Mesendoderm (in vitro differentiated cells): ENCODE results near the gene RNF103.

Experiments
- DNase-seq: peaks from one replicate; pipeline ENCODE4 v3.0.0; 2013
- H2AK5ac ChIP-seq: 2 replicates; pipeline ENCODE4 v1.6.1; 2013; ENCODE audit warnings: low read length, inconsistent platforms
- H2BK120ac ChIP-seq: 2 replicates; pipeline ENCODE4 v1.6.1; 2013; ENCODE audit warnings: low read depth, mild to moderate bottlenecking, low read length, moderate library complexity, mixed read lengths
- H2BK15ac ChIP-seq: replicated peaks from 2 replicates; pipeline ENCODE4 v1.6.1; 2013; ENCODE audit warnings: low read depth, mild to moderate bottlenecking, moderate library complexity
- H2BK5ac ChIP-seq: 2 replicates; pipeline ENCODE4 v1.6.1; 2013; ENCODE audit warnings: low read length, inconsistent platforms
- H3K18ac ChIP-seq: 2 replicates; pipeline ENCODE4 v1.6.1; 2013; ENCODE audit warnings: mild to moderate bottlenecking, low read length, mixed read lengths
- H3K23ac ChIP-seq: one replicate; pipeline ENCODE4 v1.6.1; 2013; ENCODE audit warnings: low read length
- H3K27ac ChIP-seq: 2 replicates; pipeline ENCODE4 v1.5.1; 2013; ENCODE audit warnings: low read depth, mild to moderate bottlenecking, inconsistent platforms, low read length, moderate library complexity
- H3K27me3 ChIP-seq: 2 replicates; pipeline ENCODE4 v1.6.1; 2013; ENCODE audit warnings: low read length, control low read depth, mild to moderate bottlenecking, inconsistent platforms; ENCODE audit not compliant: insufficient read depth, poor library complexity
- H3K36me3 ChIP-seq: 2 replicates; pipeline ENCODE4 v1.6.1; 2013; ENCODE audit warnings: low read length, inconsistent platforms; ENCODE audit not compliant: control insufficient read depth, insufficient read depth
- H3K4ac ChIP-seq: one replicate; pipeline ENCODE4 v1.6.1; 2013; ENCODE audit warnings: low read depth, mild to moderate bottlenecking, low read length, moderate library complexity
- H3K4me1 ChIP-seq: 2 replicates; pipeline ENCODE4 v1.6.1; 2013; ENCODE audit warnings: low read depth, low read length, inconsistent platforms; ENCODE audit not compliant: control insufficient read depth
- H3K4me2 ChIP-seq: 2 replicates; pipeline ENCODE4 v1.6.1; 2013; ENCODE audit warnings: low read length
- H3K4me3 ChIP-seq: 2 replicates; pipeline ENCODE4 v1.5.1; 2013; ENCODE audit warnings: mild to moderate bottlenecking, low read length
- H3K56ac ChIP-seq: one replicate; pipeline ENCODE4 v1.6.1; 2013; ENCODE audit warnings: low read length
- H3K79me1 ChIP-seq: 2 replicates; pipeline ENCODE4 v1.6.1; 2013; ENCODE audit warnings: low read length, inconsistent platforms
- H3K79me2 ChIP-seq: 2 replicates; pipeline ENCODE4 v1.6.1; 2013; ENCODE audit warnings: mild to moderate bottlenecking, low read length; ENCODE audit not compliant: control insufficient read depth, insufficient read depth
- H3K9ac ChIP-seq: 2 replicates; pipeline ENCODE4 v1.6.1; 2013; ENCODE audit warnings: low read length, inconsistent platforms
- H4K5ac ChIP-seq: one replicate; pipeline ENCODE4 v1.6.1; 2013; ENCODE audit warnings: low read length
- H4K8ac ChIP-seq: one replicate; pipeline ENCODE4 v1.6.1; 2013; ENCODE audit warnings: low read depth, mild to moderate bottlenecking, control low read depth, low read length, moderate library complexity
- WGBS: extraction: QIAGEN DNeasy Blood & Tissue Kit; methylation state at CpG from one replicate; pipeline ENCODE4 v1.1.7; 2013; ENCODE audit warnings: low lambda C conversion rate, missing lambda C conversion rate; ENCODE audit not compliant: insufficient coverage; ENCODE audit errors: extremely low coverage; 5-methylcytosine and 5-hydroxymethylcytosine counted together

RNF103 gene

DNA sequence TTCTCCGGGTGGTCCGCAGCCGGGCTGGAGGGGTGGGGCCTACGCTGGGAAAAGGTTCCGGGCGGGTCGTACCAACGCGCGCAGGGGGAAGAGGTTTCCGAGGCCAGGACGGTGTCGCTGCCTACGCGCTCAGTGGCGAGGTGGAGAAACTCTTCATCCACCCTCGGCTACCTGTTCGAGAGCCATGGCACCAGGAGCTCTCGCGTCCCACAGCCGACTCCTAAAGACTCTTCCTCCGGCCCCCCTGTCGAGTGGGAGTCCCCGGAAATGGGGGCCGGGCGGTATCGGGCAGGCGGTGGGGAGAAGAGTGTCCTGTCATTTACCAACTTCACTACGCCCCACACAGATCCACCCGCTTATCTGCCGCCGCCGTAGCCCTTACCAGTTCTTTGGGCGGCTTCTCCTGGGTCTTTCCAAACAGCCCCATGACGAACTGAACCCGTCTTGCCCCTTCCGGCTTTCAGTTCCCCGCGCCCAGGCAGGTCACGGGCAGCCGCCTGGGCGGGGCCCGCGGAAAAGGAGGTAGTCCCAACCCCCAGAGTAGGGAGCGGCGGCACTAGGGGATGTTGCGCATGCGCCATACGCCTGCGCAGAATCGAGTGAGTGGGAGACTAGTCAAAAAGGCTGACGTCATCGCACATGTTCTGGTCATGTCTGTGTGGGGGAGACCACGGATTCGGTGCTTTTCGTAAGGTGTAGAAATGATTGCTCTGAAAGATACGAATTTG lies 60.6 kb downstream of the RNF103 start, which contains the start of gene CHMP3:
CHMP3 (minus strand) TSS at position 522 of the 728 bp plus-strand sequence; CDS start at position 427, 95 bp downstream.
- peak within 1 kb of the TSS; percentile 84 for H3K4me3 ChIP-seq
- H3K79me2 ChIP-seq: peaks cover 12% of the 10 kb centered on the region
- no peaks in the 10 kb centered on the region for H3K27me3 ChIP-seq
- H4K8ac ChIP-seq: no peak within 1 kb of the TSS
- DNase-seq: peak; percentile 98
- H3K18ac ChIP-seq: peak within 1 kb of the TSS; percentile 11
- H3K79me1 ChIP-seq: peaks cover 14% of the 10 kb centered on the region
- H3K23ac ChIP-seq: peak within 1 kb of the TSS; percentile 92
- H3K9ac ChIP-seq: peak within 1 kb of the TSS; percentile 96
- peak within 1 kb of the TSS; percentile 91 for H3K27ac ChIP-seq
- WGBS: no CpG with 5 or more reads among the region's 57 CpGs
- H3K56ac ChIP-seq: peak within 1 kb of the TSS; percentile 99
- peak within 1 kb of the TSS; percentile 13 for H2BK120ac ChIP-seq
- H3K4me1 ChIP-seq: no peaks in the 10 kb centered on the region
- H2BK5ac ChIP-seq: peak within 1 kb of the TSS; percentile 96
- peak within 1 kb of the TSS; percentile 5 for H4K5ac ChIP-seq
- peak within 1 kb of the TSS; percentile 35 for H2AK5ac ChIP-seq
- H2BK15ac ChIP-seq: no peak within 1 kb of the TSS
- no peaks in the 10 kb centered on the region for H3K36me3 ChIP-seq
- peak within 1 kb of the TSS; percentile 65 for H3K4ac ChIP-seq
- peak within 1 kb of the TSS; percentile 58 for H3K4me2 ChIP-seq

DNA sequence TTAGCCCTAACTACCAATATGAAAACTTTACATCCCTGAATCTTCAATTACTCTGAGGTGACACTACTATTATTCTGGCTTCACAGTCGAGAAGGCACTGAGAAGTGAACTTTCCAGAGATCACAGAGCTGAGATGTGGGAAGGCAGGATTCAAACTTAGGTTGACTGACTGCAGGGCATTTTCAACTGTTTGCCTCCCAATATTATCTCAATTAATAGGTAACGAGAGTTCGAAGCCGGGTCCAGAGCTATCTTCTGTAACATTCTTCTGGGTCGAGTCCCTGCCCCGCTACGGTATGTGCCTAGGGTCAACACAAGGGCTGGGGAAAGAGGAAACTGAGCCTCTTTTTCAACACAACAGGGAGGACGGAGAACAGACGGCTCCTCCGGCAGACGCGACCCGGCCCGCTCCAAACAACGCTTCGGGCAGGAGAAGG lies 61.2 kb downstream of the RNF103 start:
- no peak for DNase-seq
- peak overlapping the region; percentile 91 for H3K27ac ChIP-seq
- no peaks in the 10 kb centered on the region for H3K36me3 ChIP-seq
- peaks cover 15% of the 10 kb centered on the region for H3K79me1 ChIP-seq
- peak overlapping the region; percentile 99 for H3K56ac ChIP-seq
- H4K8ac ChIP-seq: no peak overlapping the region
- peak overlapping the region; percentile 11 for H3K18ac ChIP-seq
- H3K4me2 ChIP-seq: peak overlapping the region; percentile 58
- no peaks in the 10 kb centered on the region for H3K4me1 ChIP-seq
- H2AK5ac ChIP-seq: no peak overlapping the region
- peak overlapping the region; percentile 96 for H3K9ac ChIP-seq
- H3K27me3 ChIP-seq: no peaks in the 10 kb centered on the region
- H2BK5ac ChIP-seq: peak overlapping the region; percentile 17
- no peak overlapping the region for H2BK15ac ChIP-seq
- no CpG with 5 or more reads among the region's 16 CpGs for WGBS
- H3K4ac ChIP-seq: peak overlapping the region; percentile 65
- H3K23ac ChIP-seq: no peak overlapping the region
- H4K5ac ChIP-seq: no peak overlapping the region
- H3K79me2 ChIP-seq: peaks cover 13% of the 10 kb centered on the region
- no peak overlapping the region for H2BK120ac ChIP-seq
- H3K4me3 ChIP-seq: peak overlapping the region; percentile 84

DNA sequence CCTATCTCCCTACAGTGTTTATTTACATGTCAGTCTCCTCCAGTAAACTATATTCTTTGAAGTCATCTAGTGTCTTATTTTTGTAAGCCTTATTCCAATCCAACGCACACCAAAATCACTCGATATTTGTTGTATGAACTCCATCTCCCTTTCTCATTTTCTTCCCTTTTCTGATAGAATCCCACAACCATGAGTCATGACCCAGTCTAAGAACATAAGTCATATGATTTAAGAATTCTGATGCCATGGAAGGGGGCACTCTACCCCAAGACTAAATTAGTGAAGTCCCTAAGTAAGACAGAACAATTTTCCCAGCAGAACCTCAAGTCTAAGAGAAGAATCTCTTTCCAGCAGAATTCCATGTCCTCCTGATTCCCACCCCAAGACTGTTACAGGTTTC lies 65.8 kb downstream of the RNF103 start:
- no peak overlapping the region for H3K56ac ChIP-seq
- H3K27me3 ChIP-seq: no peaks in the 10 kb centered on the region
- no peaks in the 10 kb centered on the region for H3K36me3 ChIP-seq
- no peak overlapping the region for H3K9ac ChIP-seq
- no peak overlapping the region for H2AK5ac ChIP-seq
- H3K4ac ChIP-seq: no peak overlapping the region
- no peak overlapping the region for H4K5ac ChIP-seq
- H2BK120ac ChIP-seq: no peak overlapping the region
- H2BK5ac ChIP-seq: no peak overlapping the region
- H3K79me2 ChIP-seq: peaks cover 18% of the 10 kb centered on the region
- WGBS: 100% methylated on average over 2 of the region's 2 CpGs
- DNase-seq: no peak
- H3K27ac ChIP-seq: no peak overlapping the region
- H4K8ac ChIP-seq: no peak overlapping the region
- H3K23ac ChIP-seq: no peak overlapping the region
- no peak overlapping the region for H3K4me3 ChIP-seq
- H3K79me1 ChIP-seq: peaks cover 22% of the 10 kb centered on the region
- H3K4me2 ChIP-seq: no peak overlapping the region
- H3K18ac ChIP-seq: no peak overlapping the region
- H3K4me1 ChIP-seq: no peaks in the 10 kb centered on the region
- H2BK15ac ChIP-seq: no peak overlapping the region

DNA sequence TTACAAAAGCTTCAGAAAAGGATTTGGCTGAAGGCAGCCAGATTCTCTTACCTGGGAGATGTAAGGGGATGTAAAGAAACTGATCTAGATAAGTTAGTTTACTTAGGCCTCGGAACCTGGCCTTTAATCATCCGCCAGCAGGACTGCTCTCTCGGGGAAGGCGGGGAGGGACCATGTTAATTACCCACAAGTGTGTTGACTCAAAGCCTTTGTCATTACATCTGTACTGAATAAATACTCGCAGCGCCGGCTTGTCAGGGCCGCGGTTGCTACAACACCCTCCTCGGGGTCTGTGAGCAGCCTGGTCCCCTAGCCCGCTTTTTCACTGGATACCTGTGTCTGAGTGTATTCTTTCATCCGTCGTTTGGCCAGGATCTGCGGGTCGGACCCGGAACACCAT lies 67.2 kb downstream of the RNF103 start:
- no peak overlapping the region for H2BK120ac ChIP-seq
- H2BK5ac ChIP-seq: no peak overlapping the region
- H3K79me2 ChIP-seq: peaks cover 15% of the 10 kb centered on the region
- H3K18ac ChIP-seq: no peak overlapping the region
- H3K27me3 ChIP-seq: no peaks in the 10 kb centered on the region
- no peak overlapping the region for H2AK5ac ChIP-seq
- H3K9ac ChIP-seq: no peak overlapping the region
- H3K4me2 ChIP-seq: no peak overlapping the region
- no peak overlapping the region for H4K8ac ChIP-seq
- no peak overlapping the region for H4K5ac ChIP-seq
- no peak overlapping the region for H3K4me3 ChIP-seq
- peak; percentile 22 for DNase-seq
- H2BK15ac ChIP-seq: no peak overlapping the region
- peaks cover 21% of the 10 kb centered on the region for H3K79me1 ChIP-seq
- H3K27ac ChIP-seq: no peak overlapping the region
- no peak overlapping the region for H3K56ac ChIP-seq
- WGBS: no CpG with 5 or more reads among the region's 16 CpGs
- H3K4ac ChIP-seq: no peak overlapping the region
- no peaks in the 10 kb centered on the region for H3K36me3 ChIP-seq
- H3K23ac ChIP-seq: no peak overlapping the region
- no peaks in the 10 kb centered on the region for H3K4me1 ChIP-seq
